PFSK-1 (cell line): ENCODE results near the gene VPS13D.

ENCODE experiments used
- FOXP2 ChIP-seq: optimal IDR thresholded peaks from 2 replicates; pipeline ENCODE3; 2011; ENCODE audit warnings: borderline replicate concordance, control low read depth, inconsistent platforms; ENCODE audit not compliant: insufficient read depth; ENCODE audit errors: extremely low read length, extremely low read depth
- POLR2AphosphoS5 ChIP-seq: IDR thresholded peaks from 2 replicates; pipeline ENCODE4 v1.6.1; 2012; ENCODE audit warnings: low read depth, mild to moderate bottlenecking, control low read depth, low read length, moderate library complexity
- SIN3A ChIP-seq: IDR thresholded peaks from 2 replicates; pipeline ENCODE4 v1.6.1; 2012; ENCODE audit warnings: mild to moderate bottlenecking, low read length, moderate library complexity, borderline replicate concordance; ENCODE audit not compliant: insufficient read depth
- TAF1 ChIP-seq: IDR thresholded peaks from 2 replicates; pipeline ENCODE4 v1.6.1; 2012; ENCODE audit warnings: low read length, control low read depth, borderline replicate concordance; ENCODE audit not compliant: insufficient read depth
- TF ChIP-seq, protein P1 (sequence below), 2 experiments: IDR thresholded peaks; 2 replicates each; pipeline versions ENCODE4 v1.6.1 to v1.8.0; 2011 to 2012; ENCODE audit warnings: low read depth in 2 of 2, low read length in 2 of 2, control low read depth in 1 of 2, inconsistent platforms in 1 of 2, mild to moderate bottlenecking in 1 of 2, moderate library complexity in 1 of 2; ENCODE audit not compliant: insufficient read depth in 1 of 2

DNA sequence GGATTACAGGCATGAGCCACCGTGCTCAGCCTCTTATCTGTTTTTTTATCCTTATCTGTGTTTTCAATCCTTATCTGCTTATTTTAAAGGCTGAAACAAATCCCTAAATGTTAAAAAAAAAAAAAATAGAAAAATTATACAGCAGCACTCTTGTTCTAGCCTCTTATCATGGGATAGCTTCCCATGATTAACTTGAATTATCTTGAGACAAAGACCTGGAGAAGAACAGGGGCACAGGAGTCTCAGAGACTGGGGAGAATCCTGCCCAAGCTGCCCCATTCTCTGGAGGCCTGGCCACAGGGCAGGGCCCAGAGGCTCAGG, 301.3 kb downstream of the VPS13D start:
- no peak for TF ChIP-seq FOXP2
- TF ChIP-seq, protein P1, sequence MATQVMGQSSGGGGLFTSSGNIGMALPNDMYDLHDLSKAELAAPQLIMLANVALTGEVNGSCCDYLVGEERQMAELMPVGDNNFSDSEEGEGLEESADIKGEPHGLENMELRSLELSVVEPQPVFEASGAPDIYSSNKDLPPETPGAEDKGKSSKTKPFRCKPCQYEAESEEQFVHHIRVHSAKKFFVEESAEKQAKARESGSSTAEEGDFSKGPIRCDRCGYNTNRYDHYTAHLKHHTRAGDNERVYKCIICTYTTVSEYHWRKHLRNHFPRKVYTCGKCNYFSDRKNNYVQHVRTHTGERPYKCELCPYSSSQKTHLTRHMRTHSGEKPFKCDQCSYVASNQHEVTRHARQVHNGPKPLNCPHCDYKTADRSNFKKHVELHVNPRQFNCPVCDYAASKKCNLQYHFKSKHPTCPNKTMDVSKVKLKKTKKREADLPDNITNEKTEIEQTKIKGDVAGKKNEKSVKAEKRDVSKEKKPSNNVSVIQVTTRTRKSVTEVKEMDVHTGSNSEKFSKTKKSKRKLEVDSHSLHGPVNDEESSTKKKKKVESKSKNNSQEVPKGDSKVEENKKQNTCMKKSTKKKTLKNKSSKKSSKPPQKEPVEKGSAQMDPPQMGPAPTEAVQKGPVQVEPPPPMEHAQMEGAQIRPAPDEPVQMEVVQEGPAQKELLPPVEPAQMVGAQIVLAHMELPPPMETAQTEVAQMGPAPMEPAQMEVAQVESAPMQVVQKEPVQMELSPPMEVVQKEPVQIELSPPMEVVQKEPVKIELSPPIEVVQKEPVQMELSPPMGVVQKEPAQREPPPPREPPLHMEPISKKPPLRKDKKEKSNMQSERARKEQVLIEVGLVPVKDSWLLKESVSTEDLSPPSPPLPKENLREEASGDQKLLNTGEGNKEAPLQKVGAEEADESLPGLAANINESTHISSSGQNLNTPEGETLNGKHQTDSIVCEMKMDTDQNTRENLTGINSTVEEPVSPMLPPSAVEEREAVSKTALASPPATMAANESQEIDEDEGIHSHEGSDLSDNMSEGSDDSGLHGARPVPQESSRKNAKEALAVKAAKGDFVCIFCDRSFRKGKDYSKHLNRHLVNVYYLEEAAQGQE (IDR thresholded peaks at IDR 0.05; ENCODE audit: insufficient read depth in 1 of 2, low read depth in 2 of 2, low read length in 2 of 2): no peak
- no peak for TF ChIP-seq POLR2AphosphoS5
- no peak for TF ChIP-seq SIN3A
- TF ChIP-seq TAF1: no peak
